Measurements from ENCODE around the gene CDK6. TPM values are rescaled to one million over a fixed set of nuclear protein-coding genes. Genes with fewer than 3 reads are reported as not detected.

CDK6 gene
- total RNA-seq, 4 donors from 2014 or later, result 9.5 to 21.4 (median 15.9) TPM

DNA sequence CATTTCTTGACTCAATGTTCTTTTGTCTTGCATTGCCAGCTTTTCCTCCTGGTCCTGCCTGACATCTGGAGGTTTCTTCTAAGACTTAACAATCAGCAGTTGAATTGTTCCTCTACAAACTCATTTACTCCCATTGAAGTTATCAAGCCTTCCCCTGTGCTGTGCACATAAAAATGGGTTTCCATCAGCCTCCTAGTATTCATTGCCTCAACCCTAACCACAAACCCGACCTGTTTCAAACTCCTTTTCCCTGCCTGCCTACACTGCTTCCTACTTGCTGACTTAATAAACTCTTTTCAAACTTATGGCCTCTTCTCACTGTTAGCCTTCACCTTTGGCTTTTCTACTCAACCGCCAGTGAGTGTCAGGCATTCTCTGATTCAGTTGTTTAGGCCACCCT is 9.4 kb upstream of the CDK6 start:
- TF ChIP-seq, protein P1, sequence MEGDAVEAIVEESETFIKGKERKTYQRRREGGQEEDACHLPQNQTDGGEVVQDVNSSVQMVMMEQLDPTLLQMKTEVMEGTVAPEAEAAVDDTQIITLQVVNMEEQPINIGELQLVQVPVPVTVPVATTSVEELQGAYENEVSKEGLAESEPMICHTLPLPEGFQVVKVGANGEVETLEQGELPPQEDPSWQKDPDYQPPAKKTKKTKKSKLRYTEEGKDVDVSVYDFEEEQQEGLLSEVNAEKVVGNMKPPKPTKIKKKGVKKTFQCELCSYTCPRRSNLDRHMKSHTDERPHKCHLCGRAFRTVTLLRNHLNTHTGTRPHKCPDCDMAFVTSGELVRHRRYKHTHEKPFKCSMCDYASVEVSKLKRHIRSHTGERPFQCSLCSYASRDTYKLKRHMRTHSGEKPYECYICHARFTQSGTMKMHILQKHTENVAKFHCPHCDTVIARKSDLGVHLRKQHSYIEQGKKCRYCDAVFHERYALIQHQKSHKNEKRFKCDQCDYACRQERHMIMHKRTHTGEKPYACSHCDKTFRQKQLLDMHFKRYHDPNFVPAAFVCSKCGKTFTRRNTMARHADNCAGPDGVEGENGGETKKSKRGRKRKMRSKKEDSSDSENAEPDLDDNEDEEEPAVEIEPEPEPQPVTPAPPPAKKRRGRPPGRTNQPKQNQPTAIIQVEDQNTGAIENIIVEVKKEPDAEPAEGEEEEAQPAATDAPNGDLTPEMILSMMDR (IDR thresholded peaks at IDR 0.05; ENCODE audit: low read depth), result no peak

DNA sequence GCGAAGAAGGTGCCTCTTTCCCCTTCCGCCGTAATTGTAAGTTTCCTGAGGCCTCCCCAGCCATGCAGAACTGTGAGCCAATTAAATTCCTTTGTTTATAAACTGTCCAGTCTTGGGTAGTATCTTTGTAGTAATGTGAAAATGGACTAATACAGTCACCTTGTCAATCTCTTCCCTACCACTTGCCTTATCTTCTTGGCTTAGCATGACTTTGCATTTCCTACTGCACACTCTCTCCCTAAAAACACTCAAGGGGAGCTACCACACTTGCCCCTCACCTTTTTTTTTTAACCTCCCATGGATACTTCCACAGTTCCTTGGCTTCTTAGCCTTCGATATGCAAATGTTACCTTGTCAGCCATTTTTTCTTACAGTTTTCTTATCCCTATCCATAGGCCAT is 7.4 kb upstream of the CDK6 start:
- TF ChIP-seq, protein P1 (IDR thresholded peaks at IDR 0.05; ENCODE audit: low read depth), result no peak

DNA sequence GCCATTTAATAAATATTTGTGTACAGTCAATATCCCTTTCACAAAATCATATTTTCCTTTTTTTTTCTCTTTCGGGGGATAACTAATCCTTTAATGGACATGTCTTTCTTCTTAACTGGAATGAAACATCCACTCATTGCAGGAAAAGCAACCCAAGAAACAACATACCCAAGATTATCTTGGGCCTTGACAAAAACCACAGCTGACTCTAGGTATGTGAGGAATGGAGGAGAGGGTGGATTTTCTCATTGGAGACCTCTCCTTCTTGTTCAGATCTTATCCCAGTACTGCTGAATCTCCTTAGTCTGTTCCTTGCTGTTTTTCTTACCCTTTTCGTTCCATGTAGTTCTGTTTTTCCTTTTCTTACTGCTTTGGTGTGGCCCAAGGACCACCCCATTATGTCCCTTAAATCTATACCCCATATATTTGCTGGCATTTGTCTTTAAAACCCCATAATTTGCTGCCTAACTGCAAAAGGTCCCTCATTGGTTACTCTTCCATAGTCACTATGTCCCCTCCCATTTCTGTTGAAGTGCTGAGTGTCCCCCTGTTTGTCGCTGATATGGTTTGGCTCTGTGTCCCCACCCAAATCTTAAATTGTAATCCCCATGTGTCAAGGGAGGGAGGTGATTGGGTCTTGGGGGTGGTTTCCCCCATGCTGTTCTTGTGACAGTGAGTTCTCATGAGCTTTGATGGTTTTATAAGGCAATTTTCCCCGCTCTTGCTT is 6.8 kb upstream of the CDK6 start:
- TF ChIP-seq, protein P1 (IDR thresholded peaks at IDR 0.05; ENCODE audit: low read depth), result no peak

DNA sequence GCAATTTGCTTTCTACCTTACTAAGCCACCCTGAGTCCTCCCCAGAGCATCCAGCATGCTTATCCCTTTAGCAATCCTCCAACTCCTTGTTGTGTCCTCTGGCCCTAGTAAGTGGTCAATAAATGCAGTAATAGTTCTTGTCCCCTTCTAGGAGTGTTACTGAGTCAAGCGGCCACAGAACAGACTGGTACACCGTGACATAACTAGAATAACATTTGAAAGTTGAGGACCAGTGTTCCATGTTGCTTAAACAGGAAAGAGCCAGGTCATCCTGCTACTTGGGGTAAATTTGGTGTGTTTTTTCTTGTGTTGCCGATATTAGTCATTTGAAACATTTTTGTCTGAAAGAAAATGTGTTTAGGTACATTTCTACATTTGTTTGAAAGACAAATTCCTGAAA is 4.8 kb upstream of the CDK6 start:
- TF ChIP-seq, protein P1 (IDR thresholded peaks at IDR 0.05; ENCODE audit: low read depth), result no peak

DNA sequence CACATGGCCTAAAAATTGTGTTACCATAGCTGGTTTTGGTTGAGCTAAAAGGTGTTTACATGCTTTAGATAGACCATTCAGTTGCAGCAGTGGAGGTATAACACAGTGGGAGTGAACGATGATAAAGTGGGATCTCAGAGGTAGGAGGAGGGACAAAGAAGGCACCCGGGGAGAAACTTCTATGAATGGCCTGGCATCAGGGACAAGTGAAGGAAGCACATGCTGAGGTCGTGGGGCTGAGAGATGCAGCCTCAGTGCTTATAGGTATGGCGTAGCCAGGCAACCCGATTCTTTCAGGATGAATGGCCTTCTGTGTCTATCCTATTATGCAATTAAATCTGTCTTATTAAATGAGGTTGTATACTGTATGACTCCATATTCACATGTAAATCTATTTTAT is 3.9 kb upstream of the CDK6 start:
- TF ChIP-seq, protein P1 (IDR thresholded peaks at IDR 0.05; ENCODE audit: low read depth), result no peak

DNA sequence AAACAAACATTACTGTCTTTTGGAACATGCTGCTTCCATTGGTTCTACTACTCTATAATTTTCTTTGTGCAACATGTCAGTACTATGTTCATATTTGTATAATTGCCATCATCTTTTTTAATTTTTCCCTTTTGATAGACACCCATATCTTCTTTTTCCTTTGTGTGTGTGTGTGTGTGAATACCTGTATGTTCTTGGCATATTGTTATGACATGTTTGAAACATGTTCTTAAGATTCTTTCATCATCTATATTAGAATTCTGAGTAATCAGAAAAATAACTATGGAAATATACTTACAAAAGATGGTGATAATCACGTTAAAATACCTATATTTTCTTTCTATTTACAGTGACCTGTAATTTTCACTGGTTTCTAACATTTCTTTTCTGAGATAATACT is 3.5 kb upstream of the CDK6 start:
- TF ChIP-seq, protein P1 (IDR thresholded peaks at IDR 0.05; ENCODE audit: low read depth), result no peak

DNA sequence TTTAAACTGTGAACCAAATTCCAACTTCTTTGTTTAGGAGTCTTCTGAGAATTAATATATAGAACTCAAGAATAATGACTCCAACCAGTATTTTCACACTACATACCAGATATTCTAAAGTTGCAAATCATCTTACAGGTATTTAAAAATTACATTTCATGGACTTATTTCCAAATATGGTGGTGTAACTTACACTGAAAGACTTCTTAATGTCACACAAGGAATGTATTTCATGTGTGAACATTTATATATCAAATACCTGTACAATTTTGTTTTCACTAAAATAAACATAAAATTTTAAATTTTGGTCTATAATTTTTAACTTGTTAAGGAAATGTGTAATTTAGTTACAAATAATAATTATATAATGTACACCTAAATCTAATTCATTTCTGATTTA is 2.6 kb upstream of the CDK6 start:
- TF ChIP-seq, protein P1 (IDR thresholded peaks at IDR 0.05; ENCODE audit: low read depth), result no peak
